Measurements from ENCODE around the gene PEMT. TPM values are rescaled to one million over a fixed set of nuclear protein-coding genes. Genes with fewer than 3 reads are reported as not detected.

The PEMT gene
- total RNA-seq, 2 experiments from 2014 or later, result 51.7 to 53.2 TPM

DNA sequence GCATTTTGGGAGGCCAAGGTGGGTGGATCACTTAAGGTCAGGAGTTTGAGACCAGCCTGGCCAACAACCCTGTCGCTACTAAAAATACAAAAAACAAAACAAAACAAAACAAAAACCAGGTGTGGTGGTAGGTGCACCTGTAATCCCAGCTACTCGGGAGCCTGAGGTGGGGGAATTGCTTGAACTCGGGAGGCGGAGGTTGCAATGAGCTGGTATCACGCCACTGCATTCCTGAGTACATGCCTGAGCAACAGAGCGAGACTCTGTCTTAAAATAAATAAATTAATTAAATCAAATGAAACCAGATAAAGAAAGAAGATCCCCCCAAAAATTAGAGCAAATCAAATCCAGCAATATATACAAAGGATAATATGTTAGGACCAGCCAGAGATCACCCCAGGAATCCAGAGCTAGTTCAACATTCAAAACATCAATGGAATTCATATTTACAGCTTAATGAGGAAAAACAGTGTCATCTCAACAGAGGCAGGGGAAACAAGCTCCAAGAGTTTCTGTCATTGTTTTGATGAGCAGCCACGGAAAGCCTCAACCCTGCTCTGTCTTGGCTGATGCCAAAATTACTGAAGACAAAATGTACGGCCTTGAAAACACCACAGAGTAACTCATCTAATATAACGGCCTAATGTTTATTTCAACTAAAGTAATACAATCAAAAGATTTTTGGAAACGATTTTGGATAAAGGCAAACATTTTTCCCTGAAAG lies 3.7 kb downstream of the PEMT start:
- H3K4me1 Mint-ChIP-seq (ENCODE audit: low read depth), result peaks cover 16% of the 10 kb centered on the region
- CTCF ChIA-PET, result interaction anchor here (1.6 to 1.7 kb wide), 2 partner anchors 55 to 91 kb away, joined by 3 to 7 read pairs; partner anchors contain the start of gene RASD1
- no peak overlapping the region for H3K4me3 Mint-ChIP-seq

DNA sequence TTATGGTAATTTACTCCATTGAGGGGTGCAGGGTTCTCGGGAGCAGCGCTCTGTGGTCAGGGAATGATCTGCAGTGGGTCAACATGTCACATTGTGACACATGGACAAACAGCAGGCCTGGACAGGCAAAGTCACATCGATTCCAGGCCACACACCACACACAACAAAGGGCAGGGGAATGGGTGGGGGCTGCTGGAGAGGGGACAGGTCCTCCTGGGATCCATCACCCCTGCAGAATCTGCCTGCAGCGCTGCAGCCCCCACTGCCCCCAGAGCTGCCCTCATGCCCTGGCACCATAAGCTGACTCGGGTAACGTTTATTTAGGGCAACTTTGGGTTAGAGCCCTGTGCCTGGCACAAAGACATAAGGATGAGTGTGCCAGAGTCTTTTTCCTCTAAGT lies 9.1 kb downstream of the PEMT start:
- Mint-ChIP-seq H3K36me3 (ENCODE audit: low read depth) (no peaks in the 10 kb centered on the region), H3K27me3 (no peaks in the 10 kb centered on the region), H3K4me3 (no peak overlapping the region), H3K4me1 (ENCODE audit: low read depth) (peaks cover 3% of the 10 kb centered on the region), H3K9me3 (no peaks in the 10 kb centered on the region), H3K27ac (no peak overlapping the region)
- CTCF ChIA-PET, result interaction anchor here (1.0 to 1.2 kb wide), 2 partner anchors 14 to 86 kb away, joined by 4 to 5 read pairs; partner anchors contain the start of gene RASD1
- intact Hi-C loops (cut with micrococcal nuclease), result no loop called here
- POLR2A ChIA-PET, result interaction anchor here (0.6 to 2.1 kb wide), 2 partner anchors 8 to 335 kb away, joined by 3 to 6 read pairs; no protein-coding TSS in a partner anchor
- no peak for DNase-seq
- ATAC-seq, result no peak
- TF ChIP-seq, protein P1, sequence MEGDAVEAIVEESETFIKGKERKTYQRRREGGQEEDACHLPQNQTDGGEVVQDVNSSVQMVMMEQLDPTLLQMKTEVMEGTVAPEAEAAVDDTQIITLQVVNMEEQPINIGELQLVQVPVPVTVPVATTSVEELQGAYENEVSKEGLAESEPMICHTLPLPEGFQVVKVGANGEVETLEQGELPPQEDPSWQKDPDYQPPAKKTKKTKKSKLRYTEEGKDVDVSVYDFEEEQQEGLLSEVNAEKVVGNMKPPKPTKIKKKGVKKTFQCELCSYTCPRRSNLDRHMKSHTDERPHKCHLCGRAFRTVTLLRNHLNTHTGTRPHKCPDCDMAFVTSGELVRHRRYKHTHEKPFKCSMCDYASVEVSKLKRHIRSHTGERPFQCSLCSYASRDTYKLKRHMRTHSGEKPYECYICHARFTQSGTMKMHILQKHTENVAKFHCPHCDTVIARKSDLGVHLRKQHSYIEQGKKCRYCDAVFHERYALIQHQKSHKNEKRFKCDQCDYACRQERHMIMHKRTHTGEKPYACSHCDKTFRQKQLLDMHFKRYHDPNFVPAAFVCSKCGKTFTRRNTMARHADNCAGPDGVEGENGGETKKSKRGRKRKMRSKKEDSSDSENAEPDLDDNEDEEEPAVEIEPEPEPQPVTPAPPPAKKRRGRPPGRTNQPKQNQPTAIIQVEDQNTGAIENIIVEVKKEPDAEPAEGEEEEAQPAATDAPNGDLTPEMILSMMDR (IDR thresholded peaks at IDR 0.05), result no peak

More for the DNA sequence above, 3.7 kb downstream of the PEMT start:
- no peak for DNase-seq
- intact Hi-C loops (cut with micrococcal nuclease), result no loop called here
- Mint-ChIP-seq H3K27ac (no peak overlapping the region), H3K27me3 (no peaks in the 10 kb centered on the region), H3K9me3 (no peaks in the 10 kb centered on the region), H3K36me3 (ENCODE audit: low read depth) (no peaks in the 10 kb centered on the region)
- no peak for ATAC-seq
- TF ChIP-seq, protein P1 (IDR thresholded peaks at IDR 0.05), result no peak
- POLR2A ChIA-PET, result no interaction called here

DNA sequence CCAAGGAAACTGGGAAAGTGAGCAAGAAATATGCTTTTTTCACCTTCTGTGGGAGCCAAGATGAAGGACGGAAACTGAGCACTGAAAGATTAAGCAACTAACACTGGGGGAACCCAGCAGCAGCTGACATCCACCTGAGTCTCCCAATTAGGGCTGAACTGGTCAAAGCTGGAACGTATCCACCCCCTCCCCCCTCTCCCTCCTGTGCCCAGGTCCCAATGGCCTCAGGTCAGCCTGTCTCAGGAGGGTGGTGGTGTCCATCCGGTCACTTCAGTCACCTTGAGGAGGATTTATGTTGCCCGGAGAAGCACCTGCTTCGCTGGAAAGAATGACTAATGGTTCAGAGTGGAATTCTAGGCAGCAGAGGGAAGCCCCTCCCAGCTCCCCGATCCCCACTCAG lies 10.0 kb downstream of the PEMT start:
- Mint-ChIP-seq H3K27me3 (no peaks in the 10 kb centered on the region), H3K36me3 (ENCODE audit: low read depth) (no peaks in the 10 kb centered on the region), H3K27ac (no peak overlapping the region), H3K4me1 (ENCODE audit: low read depth) (peaks cover 3% of the 10 kb centered on the region), H3K4me3 (no peak overlapping the region), H3K9me3 (no peaks in the 10 kb centered on the region)
- intact Hi-C loops (cut with micrococcal nuclease), result no loop called here
- CTCF ChIA-PET, result interaction anchor here (1.2 kb wide), 1 partner anchor 85 kb away, joined by 5 read pairs; the partner anchor contains the start of gene RASD1
- ATAC-seq (no peak), DNase-seq (no peak)
- TF ChIP-seq, protein P1 (IDR thresholded peaks at IDR 0.05), result no peak
- POLR2A ChIA-PET, result interaction anchor here (2.1 kb wide), 1 partner anchor 9 kb away, joined by 6 read pairs; no protein-coding TSS in a partner anchor

DNA sequence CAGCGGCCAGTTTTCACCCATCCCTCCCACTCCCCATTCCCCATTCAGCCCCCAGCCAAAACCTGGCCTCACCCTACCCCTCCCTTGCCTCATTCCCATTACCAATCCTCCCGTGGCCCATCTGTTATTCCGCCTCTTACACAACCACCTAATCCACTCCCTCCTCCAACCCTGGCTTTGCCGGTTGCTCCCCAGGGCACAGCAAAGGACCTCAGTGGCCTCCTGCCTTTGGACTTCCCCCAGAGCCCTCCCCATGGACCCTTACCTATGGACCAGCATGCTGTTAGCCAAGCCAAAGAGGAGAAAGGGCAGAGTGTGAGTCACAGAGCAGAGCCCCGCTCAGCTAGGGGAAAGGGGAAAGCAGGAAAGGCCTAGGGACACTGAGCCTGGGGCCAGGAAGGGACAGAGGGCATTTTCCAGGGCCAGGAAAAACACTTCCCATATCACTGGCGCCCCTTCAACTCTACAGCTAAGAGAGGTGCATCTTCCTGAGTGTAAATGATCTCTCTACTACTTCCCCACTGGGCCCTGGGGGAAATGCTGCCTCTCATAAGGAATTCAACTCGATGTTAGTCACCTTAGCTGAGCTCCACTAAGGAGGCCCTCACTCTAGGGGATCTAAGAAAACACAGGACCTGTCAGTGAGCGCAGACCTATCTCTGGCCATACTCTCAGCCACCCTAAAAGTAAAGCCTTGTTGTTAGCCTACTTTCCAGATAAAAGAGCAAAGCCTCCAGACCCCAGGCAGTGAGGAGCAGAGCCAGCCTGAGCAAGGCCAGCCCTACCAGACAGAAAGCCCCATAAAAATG lies 10.6 kb downstream of the PEMT start:
- POLR2A ChIA-PET, result interaction anchor here (2.1 kb wide), 1 partner anchor 10 kb away, joined by 6 read pairs; no protein-coding TSS in a partner anchor
- Mint-ChIP-seq H3K27me3 (no peaks in the 10 kb centered on the region), H3K4me3 (no peak overlapping the region), H3K36me3 (ENCODE audit: low read depth) (no peaks in the 10 kb centered on the region), H3K9me3 (no peaks in the 10 kb centered on the region), H3K27ac (no peak overlapping the region), H3K4me1 (ENCODE audit: low read depth) (peaks cover 1% of the 10 kb centered on the region)
- TF ChIP-seq, protein P1 (IDR thresholded peaks at IDR 0.05), result no peak
- intact Hi-C loops (cut with micrococcal nuclease), result no loop called here
- ATAC-seq (no peak), DNase-seq (no peak)
- CTCF ChIA-PET, result interaction anchor here (1.2 kb wide), 1 partner anchor 84 kb away, joined by 5 read pairs; the partner anchor contains the start of gene RASD1
